HG02870 (cell line): Measurements from ENCODE around the gene STIM1.
"Not testable (repeated sequence)": the region's sequence is repeated elsewhere in the genome, so short reads cannot be mapped to it uniquely, and the experiment has no call there.

Source experiments
- ATAC-seq: cut with Tn5 transposase; IDR thresholded peaks from one replicate; pipeline ENCODE4 v1.9.1; 2021; ENCODE audit warnings: mild to moderate bottlenecking, moderate library complexity; ENCODE audit not compliant: unreplicated experiment

Gene STIM1

DNA sequence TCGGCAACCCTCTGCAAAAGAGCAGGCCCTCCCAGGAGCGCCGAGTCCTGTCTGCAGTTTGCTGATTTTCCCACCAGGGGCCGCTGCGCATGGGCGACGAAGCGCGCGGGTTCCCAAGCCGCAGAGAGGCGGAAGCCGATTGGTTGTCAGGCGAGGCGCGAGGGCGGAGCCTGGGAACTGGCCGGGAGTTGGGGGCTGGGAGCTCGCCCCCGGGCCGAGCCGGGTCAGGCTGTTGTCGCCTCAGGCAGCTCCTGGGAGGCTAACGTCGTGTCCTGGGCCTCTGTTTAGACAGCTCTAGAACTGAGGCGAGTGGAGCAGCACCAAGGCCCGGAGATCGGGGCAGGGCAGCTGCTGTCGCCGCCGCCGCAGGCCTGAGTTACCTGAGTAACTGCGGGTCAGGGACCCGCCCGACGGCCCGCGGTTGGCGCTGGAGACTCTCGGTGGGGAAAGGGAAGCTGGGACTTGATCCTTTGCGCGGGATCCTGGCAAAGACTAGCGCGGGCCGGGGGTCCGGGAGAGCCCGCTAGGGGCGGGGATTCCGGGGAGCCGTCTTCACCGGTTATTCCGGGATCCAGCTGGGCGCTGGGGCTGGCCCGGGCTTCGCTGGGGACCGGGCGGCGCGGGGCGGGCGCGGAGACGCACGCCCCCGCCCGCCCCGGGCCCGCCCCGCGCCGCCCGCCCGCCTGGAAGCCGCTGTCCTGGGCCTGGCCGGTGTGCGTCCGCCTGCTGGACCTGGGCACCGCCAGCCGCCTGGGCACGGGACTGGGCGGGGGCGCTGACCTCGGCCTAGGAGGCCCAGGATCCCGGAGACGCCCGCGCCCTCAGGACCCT, at the start of gene STIM1:
Gene STIM1, plus strand, starts transcription at position 688 of the 831 bp plus-strand sequence. CDS start 607 bp downstream, outside the sequence.
- ATAC-seq: peak; percentile 66

GRCh38 chr11:3807909-3808860, 47.3 kb upstream of the STIM1 start, which contains the start of gene PGAP2:
Gene PGAP2 (plus strand): TSS chr11:3808560. CDS start chr11:3811260, 2,700 bp downstream.
- ATAC-seq: peak; percentile 52

DNA sequence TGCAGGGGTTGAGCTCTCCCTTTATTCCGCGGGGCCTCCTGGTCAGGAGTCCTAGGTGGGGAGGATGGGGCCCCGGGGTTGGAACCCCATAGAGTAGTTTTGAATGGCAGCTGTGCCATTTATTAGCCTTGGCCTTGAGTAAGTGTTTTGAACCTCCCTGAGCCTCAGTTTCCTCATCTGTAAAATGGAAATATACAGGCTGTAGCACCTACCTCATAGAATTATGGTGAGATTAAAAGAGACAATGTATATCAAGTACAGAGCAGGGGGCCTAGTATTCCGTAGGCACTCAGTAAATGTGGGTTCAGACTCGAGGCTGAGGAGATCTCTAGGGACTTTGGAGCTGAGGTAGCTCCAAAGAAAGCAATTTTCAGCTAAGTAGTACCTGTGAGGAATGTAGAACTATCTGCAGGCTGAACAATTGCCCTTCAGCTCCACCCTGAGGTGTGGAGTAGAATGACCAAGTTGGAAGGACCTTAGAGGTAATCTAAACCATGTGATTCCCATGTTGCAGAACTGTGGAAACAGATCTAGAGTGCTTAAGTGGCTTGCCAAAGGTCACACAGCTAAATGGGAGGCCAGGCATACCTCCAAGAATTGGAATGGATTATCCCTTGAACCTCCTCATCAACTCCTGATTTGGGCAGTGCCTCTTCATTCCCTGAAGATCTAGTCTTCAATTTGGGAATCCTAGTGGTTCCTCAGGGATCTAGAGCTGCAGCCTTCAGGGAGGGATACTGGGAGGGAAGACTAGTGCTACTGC, 46.4 kb upstream of the STIM1 start:
- ATAC-seq: peak; percentile 77

DNA sequence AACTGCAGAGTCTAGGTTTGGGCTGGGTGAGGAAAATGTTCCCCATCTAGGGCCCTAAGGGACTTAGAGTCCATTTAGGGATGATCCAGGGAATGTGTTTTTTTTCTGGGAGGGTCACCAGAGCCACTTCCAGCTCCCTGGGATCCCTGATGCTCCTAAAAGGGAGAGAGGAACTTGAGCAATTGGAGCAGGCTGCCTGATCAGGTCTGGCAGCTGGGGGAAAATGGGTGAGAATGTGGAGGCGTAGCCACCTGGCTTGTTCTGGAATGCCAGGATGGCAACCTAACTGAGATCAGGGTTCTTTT, 45.9 kb upstream of the STIM1 start:
- ATAC-seq: no peak

DNA sequence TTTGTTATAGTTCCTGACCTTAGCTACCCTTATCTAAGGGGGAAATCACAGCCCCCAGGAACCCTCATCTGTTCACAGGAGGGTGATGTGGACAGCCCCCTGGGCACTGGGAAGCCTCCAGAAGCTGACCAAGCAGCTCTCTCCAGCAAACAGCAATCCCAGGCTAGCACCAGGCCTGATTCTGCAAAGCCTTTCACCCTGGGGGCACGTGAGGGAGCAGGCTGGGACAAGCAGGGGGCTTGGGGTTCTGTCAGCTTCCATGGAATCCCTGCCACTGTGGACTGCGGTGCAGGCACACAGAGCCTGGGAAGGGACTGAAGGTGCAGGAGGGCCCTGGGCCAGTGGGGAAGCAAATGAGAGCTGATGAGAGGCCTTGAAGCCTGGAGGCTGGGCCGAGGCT, 45.0 kb upstream of the STIM1 start:
- no peak for ATAC-seq

GRCh38 chr11:3810951-3811350, 44.5 kb upstream of the STIM1 start:
- no peak for ATAC-seq

DNA sequence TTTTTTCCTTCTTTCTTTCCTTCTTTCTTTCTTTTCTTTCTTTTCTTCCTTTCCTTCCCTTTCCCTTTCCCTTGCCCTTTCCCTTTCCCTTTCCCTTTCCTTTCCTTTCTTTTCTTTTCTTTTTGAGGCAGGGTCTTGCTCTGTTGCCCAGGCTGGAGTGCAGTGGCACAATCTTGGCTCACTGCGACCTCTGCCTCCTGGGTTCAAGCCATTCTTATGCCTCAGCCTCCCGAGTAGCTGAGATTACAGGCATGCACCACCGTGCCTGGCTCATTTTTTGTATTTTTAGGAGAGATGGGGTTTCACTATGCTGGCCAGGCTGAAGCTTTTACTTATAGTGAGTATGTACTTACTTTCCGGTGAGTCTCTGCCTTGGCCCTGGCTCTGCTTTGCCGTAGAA, 40.6 kb upstream of the STIM1 start:
- ATAC-seq: not testable (repeated sequence)

DNA sequence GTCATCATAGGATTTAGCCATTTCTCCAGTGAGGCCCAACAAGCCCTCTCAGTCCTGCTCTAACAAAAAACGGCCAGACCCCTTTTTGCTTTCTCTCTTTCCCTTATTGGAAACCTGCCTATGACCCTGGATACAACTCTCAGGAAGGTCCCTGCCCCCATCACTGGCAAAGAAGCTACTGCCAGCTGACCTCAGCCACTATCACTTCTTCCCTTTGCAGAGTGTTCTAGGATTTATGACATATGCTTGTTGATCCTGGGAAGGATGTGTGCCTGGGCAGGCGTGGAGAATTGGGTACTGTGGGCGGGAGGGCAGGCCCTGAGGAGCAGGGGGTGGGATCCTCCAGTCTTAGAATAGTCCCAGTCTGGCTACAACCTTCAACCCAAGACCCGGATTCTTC, 39.6 kb upstream of the STIM1 start:
- no peak for ATAC-seq

DNA sequence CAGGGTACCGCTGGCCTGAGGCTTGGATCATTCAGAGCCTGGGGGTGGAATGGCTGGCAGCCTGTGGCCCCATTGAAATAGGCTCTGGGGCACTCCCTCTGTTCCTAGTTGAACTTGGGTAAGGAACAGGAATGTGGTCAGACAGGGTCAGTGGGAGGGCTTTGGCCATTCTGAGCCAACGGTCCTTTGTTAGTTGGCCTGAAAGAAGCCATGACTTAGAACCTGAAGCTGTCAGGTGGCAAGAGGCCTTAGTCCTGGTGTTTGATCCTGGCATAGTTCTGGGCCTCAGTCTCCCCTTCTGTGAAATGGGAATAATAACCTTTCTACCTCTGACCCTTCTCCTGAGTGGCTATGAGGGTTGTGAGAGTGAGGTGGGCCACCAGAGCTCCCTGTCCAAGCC, 38.8 kb upstream of the STIM1 start:
- ATAC-seq: no peak

DNA sequence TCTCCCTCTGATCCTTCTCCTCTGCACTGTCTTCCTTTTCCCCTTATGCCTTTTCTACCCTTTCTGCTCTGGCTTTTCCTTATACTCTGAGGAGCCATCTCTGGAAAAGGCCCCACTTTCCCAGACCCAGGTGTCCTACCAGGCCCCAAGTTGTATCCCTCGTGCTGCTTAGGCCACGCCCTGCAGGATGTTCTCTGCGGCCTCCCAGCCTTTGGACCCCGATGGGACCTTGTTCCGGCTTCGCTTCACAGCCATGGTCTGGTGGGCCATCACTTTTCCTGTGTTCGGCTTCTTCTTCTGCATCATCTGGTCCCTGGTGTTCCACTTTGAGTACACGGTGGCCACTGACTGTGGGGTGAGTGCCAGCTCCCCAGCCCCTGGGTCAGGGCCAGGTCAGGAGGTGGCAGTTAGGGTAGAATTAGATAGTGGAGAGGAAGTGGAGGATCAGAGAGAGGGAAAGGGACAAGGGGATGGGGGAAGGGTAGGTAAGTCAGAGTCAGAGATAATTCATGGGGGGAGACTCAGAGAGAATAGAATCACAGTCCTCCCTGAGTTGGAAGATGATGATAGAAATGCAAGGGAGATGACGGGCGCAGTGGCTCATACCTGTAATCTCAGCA, 38.2 kb upstream of the STIM1 start:
- no peak for ATAC-seq

DNA sequence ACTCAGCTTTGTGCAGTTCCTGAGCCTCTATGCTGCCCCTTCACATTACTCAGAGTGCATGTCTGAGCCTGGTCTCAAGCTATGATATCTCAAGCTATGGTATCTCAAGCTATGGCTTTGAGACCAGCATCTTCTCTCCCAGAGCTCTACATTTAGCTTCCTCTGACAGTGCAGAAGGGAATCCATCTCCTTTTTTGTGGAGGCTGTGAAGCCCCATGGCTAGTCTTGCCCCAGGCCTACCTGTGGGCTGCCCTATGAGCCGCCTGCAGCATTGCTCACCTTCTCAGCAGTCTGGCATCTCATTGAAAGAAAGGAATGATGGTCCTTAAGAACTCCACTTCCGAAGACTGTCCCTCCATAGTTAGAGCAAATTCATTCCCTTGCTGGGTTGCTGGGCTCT, 34.5 kb upstream of the STIM1 start:
- no peak for ATAC-seq

GRCh38 chr11:3822312-3822711, 33.2 kb upstream of the STIM1 start:
- ATAC-seq: no peak

- no peak for ATAC-seq
Observed at GRCh38 chr11:3823303-3823702, 32.2 kb upstream of the STIM1 start.

- ATAC-seq: no peak
Observed at GRCh38 chr11:3823762-3824506, 31.5 kb upstream of the STIM1 start.

- ATAC-seq: peak; percentile 80
Observed at GRCh38 chr11:3824714-3825472, 30.6 kb upstream of the STIM1 start.

- peak; percentile 22 for ATAC-seq
Observed at GRCh38 chr11:3825473-3826154, 29.9 kb upstream of the STIM1 start.

DNA sequence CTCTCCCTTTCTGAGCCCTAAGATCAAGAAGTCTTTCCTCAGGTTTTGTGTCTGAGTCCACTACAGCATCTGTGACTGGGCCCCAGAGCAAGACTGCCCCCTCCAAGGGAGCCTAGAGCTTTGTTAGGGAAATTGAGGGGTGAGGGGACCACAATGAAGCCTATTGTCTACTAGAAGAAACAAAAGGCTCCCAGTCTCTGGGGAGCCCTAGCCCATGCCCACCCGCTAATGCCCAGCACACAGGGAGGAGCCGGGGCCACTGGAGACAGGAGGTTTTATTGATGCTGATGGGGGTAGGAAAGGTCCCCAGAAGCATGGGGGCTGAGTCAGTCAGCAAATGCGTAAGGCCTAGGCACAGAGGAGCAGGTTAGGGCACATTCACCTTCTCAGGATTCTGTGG, 28.7 kb upstream of the STIM1 start:
- no peak for ATAC-seq

GRCh38 chr11:3827434-3828186, 27.9 kb upstream of the STIM1 start:
- ATAC-seq: no peak
